PFSK-1 (cell line): ENCODE measurements around the gene STAT3. TPM values are rescaled to one million over a fixed set of nuclear protein-coding genes. Genes with fewer than 3 reads are reported as not detected.
A peak's percentile ranks its signal among the peaks of the same experiment; 100 is the strongest.

ENCODE experiments used
- FOXP2 ChIP-seq: optimal IDR thresholded peaks from 2 replicates; pipeline ENCODE3; 2011; ENCODE audit warnings: borderline replicate concordance, control low read depth, inconsistent platforms; ENCODE audit not compliant: insufficient read depth; ENCODE audit errors: extremely low read length, extremely low read depth
- POLR2AphosphoS5 ChIP-seq: IDR thresholded peaks from 2 replicates; pipeline ENCODE4 v1.6.1; 2012; ENCODE audit warnings: low read depth, mild to moderate bottlenecking, control low read depth, low read length, moderate library complexity
- SIN3A ChIP-seq: IDR thresholded peaks from 2 replicates; pipeline ENCODE4 v1.6.1; 2012; ENCODE audit warnings: mild to moderate bottlenecking, low read length, moderate library complexity, borderline replicate concordance; ENCODE audit not compliant: insufficient read depth
- TAF1 ChIP-seq: IDR thresholded peaks from 2 replicates; pipeline ENCODE4 v1.6.1; 2012; ENCODE audit warnings: low read length, control low read depth, borderline replicate concordance; ENCODE audit not compliant: insufficient read depth
- polyA plus RNA-seq: library from polyadenylated mRNA; unstranded; fragments of >200 nt; gene quantifications from one replicate; pipeline ENCODE4 v1.2.1, GENCODE V29; 2012; ENCODE audit warnings: low read depth, missing spikeins; ENCODE audit not compliant: insufficient read length
- TF ChIP-seq, protein P1 (sequence below), 2 experiments: IDR thresholded peaks; 2 replicates each; pipeline versions ENCODE4 v1.6.1 to v1.8.0; 2011 to 2012; ENCODE audit warnings: low read depth in 2 of 2, low read length in 2 of 2, control low read depth in 1 of 2, inconsistent platforms in 1 of 2, mild to moderate bottlenecking in 1 of 2, moderate library complexity in 1 of 2; ENCODE audit not compliant: insufficient read depth in 1 of 2

STAT3 gene
- polyA plus RNA-seq: 61.8 TPM

DNA sequence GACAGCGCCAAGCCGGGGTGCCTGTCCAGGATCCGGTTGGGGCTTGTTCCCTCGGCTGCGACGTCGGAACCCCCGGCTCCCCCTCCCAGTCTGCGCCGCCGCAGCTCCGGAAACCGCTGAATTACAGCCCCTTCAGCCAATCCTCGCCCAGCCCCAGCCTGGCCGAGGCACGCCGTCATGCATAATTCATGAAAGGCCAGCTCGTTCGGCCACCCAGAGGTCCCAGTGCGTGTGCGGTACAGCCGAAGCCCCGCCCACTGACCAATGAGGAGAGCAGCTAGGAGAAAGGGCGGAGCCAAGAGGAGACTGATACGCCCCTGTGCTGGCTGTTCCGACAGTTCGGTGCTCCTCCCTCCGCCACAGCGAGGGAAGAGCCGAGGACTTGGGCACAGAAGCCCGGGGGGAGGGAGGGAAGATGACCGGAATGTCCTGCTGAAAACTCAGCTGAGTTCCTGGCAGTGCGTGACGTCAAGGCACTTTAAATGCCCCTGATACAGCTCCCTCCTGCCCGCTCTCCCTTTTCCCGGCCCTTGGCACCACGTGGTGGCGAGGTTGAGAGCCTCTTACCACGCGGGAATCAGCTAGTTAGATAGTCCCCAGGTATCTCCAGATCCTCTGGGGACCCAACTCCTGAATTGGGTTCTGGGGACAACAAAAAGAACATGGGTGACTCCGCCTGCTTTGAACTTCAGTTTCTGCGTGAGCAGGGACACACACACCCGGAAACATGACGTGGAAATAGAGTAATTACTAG lies at the start of gene STAT3:
STAT3 (minus strand) TSS at position 62 of the 754 bp plus-strand sequence. CDS start 39,926 bp downstream, outside the sequence.
- peak; percentile 100 for TF ChIP-seq SIN3A
- peak; percentile 95 for TF ChIP-seq FOXP2
- peak; percentile 71 for TF ChIP-seq POLR2AphosphoS5
- peak; percentile 81; the same call in 1 of the 2 replicates for TF ChIP-seq TAF1
- TF ChIP-seq, protein P1, sequence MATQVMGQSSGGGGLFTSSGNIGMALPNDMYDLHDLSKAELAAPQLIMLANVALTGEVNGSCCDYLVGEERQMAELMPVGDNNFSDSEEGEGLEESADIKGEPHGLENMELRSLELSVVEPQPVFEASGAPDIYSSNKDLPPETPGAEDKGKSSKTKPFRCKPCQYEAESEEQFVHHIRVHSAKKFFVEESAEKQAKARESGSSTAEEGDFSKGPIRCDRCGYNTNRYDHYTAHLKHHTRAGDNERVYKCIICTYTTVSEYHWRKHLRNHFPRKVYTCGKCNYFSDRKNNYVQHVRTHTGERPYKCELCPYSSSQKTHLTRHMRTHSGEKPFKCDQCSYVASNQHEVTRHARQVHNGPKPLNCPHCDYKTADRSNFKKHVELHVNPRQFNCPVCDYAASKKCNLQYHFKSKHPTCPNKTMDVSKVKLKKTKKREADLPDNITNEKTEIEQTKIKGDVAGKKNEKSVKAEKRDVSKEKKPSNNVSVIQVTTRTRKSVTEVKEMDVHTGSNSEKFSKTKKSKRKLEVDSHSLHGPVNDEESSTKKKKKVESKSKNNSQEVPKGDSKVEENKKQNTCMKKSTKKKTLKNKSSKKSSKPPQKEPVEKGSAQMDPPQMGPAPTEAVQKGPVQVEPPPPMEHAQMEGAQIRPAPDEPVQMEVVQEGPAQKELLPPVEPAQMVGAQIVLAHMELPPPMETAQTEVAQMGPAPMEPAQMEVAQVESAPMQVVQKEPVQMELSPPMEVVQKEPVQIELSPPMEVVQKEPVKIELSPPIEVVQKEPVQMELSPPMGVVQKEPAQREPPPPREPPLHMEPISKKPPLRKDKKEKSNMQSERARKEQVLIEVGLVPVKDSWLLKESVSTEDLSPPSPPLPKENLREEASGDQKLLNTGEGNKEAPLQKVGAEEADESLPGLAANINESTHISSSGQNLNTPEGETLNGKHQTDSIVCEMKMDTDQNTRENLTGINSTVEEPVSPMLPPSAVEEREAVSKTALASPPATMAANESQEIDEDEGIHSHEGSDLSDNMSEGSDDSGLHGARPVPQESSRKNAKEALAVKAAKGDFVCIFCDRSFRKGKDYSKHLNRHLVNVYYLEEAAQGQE (IDR thresholded peaks at IDR 0.05; ENCODE audit: insufficient read depth in 1 of 2, low read depth in 2 of 2, low read length in 2 of 2): peak in 1 of 2 experiments; percentile 68; a peak in 2 of 4 replicates

DNA sequence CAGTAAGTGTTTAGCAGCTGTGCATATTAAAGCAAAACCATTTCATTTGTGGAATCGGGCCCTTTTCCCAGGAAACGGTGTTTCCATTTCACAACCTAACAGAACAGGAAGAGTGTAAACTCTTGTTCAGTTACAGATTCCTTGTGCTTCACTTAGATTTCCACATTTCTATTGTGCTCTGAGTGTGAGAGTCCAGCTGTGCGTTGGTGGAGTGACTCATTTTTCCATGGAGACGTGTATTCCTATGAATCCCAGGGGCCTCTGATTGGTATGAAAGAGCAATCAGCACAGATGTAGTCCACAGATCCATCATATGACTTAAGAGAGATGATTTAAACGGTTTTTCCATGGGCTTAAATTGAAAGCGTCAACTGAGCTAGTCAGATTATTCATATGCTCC lies 48.1 kb upstream of the STAT3 start:
- TF ChIP-seq TAF1 (no peak), POLR2AphosphoS5 (no peak), FOXP2 (no peak), SIN3A (no peak)
- TF ChIP-seq, protein P1 (IDR thresholded peaks at IDR 0.05; ENCODE audit: insufficient read depth in 1 of 2, low read depth in 2 of 2, low read length in 2 of 2): no peak

DNA sequence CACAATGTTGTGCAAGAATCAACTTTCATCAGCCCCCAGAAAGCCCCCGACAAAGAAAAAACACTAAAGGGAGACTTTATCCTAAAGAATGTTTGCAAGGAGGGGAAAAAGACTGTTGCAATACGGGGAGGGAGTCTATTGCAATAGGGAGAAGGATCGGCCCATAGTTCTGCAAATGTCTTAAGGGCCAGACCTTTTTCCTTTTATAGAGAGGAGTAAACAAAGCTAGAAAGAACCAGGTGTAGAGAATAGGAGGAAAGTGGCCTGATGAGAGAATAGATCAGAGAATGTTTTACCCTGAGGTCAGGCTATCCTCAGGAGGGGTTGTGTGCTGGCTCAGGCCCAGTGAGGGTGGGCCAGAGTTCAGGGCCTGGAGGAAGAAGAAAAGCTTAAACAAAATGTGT lies 43.5 kb upstream of the STAT3 start:
- TF ChIP-seq TAF1: no peak
- TF ChIP-seq, protein P1 (IDR thresholded peaks at IDR 0.05; ENCODE audit: insufficient read depth in 1 of 2, low read depth in 2 of 2, low read length in 2 of 2): no peak
- TF ChIP-seq SIN3A: no peak
- no peak for TF ChIP-seq POLR2AphosphoS5
- TF ChIP-seq FOXP2: no peak

DNA sequence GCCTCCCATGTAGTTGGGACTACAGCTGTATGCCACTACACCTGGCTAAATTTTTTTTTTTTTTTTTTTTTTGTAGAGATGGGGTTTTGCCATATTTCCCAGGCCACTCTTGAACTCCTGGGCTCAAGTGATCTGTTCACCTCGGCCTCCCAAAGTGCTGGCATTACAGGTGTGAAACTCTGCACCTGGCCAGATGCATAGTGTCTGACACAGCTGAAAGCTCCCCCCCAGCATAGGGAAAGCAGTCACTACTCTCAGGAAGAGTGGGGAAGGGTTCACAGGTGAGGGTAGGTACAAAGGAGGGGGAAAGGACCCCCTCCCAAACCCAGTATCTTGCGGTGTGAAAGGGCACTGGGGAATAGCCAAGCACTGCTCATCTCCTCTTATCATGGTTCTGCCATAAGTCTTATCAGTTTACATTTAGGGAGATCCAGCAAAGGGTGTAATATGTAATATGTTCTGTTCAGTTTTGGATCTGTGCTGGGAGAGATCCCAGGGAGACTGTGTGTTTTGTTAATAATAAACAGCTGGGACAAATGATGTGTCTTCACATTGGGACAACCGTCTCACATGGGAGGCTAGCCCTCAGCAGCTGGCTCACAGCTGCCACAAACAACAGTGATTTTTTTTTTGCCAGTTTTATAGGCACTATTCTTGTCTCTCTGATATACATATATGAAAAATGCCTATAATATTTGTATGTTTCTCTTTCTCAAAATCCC lies 41.6 kb upstream of the STAT3 start:
- TF ChIP-seq, protein P1 (IDR thresholded peaks at IDR 0.05; ENCODE audit: insufficient read depth in 1 of 2, low read depth in 2 of 2, low read length in 2 of 2): no peak
- no peak for TF ChIP-seq FOXP2
- TF ChIP-seq SIN3A: no peak
- TF ChIP-seq TAF1: no peak
- no peak for TF ChIP-seq POLR2AphosphoS5
